Gastrocnemius medialis (tissue), 4 donors: Measurements from ENCODE around the gene LPGAT1. TPM values are rescaled to one million over a fixed set of nuclear protein-coding genes. Genes with fewer than 3 reads are reported as not detected.

Source experiments
- ATAC-seq, 2 donors: fragments of 150-250 bp; one replicate each; pipeline ENCODE4 v1.9.1; 2016
- DNase-seq, 2 donors: peaks; one replicate each; pipeline ENCODE4 v3.0.0-alpha.2; 2019
- H3K27ac ChIP-seq, 4 donors: fragments of 200-600 bp; sonication (generic); 1 replicate in 1 of 4; 2 replicates in 3 of 4; pipeline ENCODE4 v1.5.1; 2016 to 2018; ENCODE audit warnings: mild to moderate bottlenecking in 2 of 4, moderate library complexity in 1 of 4
- H3K27me3 ChIP-seq, 3 donors: fragments of 200-600 bp; sonication (generic) in 2 of 3; 1 replicate in 1 of 3; 2 replicates in 2 of 3; pipeline versions ENCODE4 v1.5.1 to v1.6.0; 2016 to 2019; ENCODE audit warnings: mild to moderate bottlenecking in 1 of 3, moderate library complexity in 1 of 3
- H3K36me3 ChIP-seq, 2 donors: fragments of 200-600 bp; sonication (generic) in 1 of 2; one replicate each; pipeline ENCODE4 v1.5.1; 2017 to 2018
- H3K4me1 ChIP-seq, 2 donors: fragments of 200-600 bp; sonication (generic) in 1 of 2; one replicate each; pipeline ENCODE4 v1.5.1; 2016 to 2017; ENCODE audit warnings: mild to moderate bottlenecking in 2 of 2
- H3K4me3 ChIP-seq, 4 donors: fragments of 200-600 bp; sonication (generic) in 3 of 4; 1 replicate in 1 of 4; 2 replicates in 3 of 4; pipeline ENCODE4 v1.5.1; 2016 to 2019; ENCODE audit warnings: mild to moderate bottlenecking in 2 of 4
- H3K9me3 ChIP-seq, 3 donors: fragments of 200-600 bp; sonication (generic) in 2 of 3; 1 replicate in 1 of 3; 2 replicates in 2 of 3; pipeline ENCODE4 v1.5.1; 2016 to 2019
- POLR2A ChIP-seq, 2 donors: fragments of 450-650 bp; IDR thresholded peaks; one replicate each; pipeline ENCODE4 v1.6.1; 2017; ENCODE audit warnings: antibody characterized with exemption in 2 of 2, mild to moderate bottlenecking in 2 of 2, moderate library complexity in 2 of 2
- in situ Hi-C, 4 donors: fragments of 200-750 bp; cut with MboI; loops; one replicate each; pipeline versions ENCODE4 v1.15.0 to v1.8.0; 2017; ENCODE audit warnings: low sequenced_read_pairs in 4 of 4
- intact Hi-C: fragments of 100-400 bp; cut with DNase I; formaldehyde crosslinking; loops from one replicate; pipeline ENCODE4 v1.15.1; 2023; ENCODE audit warnings: low total_unique reads
- total RNA-seq, 4 donors: library from RNA; depleted of rRNA; stranded (reverse); fragments of >200 nt; gene quantifications; one replicate each; pipeline versions ENCODE4 v1.1.0 to v1.2.3, GENCODE V29; 2016
- TF ChIP-seq, protein P1 (sequence below), 5 experiments: fragments of 450-650 bp in 3 of 5; fragments of 200-600 bp in 2 of 5; sonication (generic) in 2 of 5; IDR thresholded peaks in 4 of 5; conservative IDR thresholded peaks in 1 of 5; 1 replicate in 4 of 5; 2 replicates in 1 of 5; pipeline ENCODE4 v1.5.1; 2016 to 2019; ENCODE audit warnings: antibody characterized with exemption in 5 of 5, mild to moderate bottlenecking in 3 of 5, moderate library complexity in 3 of 5

Gene LPGAT1
- total RNA-seq, 4 donors from 2014 or later: 11.2 to 51.4 (median 21.5) TPM

DNA sequence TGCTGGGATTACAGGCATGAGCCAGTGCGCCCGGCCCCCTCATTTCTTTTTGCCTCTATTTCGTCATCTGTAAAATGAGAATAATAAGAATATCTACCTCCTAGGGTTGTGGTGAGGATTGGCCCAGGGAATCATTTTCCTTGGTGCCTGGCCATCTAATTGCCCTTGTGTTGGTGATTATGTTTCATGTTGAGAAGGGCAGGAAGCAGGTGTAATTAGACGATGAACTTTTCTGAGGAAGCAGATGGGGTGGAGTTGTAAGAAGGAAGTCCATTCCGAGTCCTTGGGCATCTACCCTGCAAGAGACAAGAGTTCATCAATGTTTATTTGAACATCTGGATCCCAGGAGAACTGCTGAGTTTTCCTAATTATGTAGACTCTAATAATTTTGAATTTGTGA lies 116.4 kb downstream of the LPGAT1 start:
- no peak for TF ChIP-seq POLR2A (IDR thresholded peaks at IDR 0.05)
- TF ChIP-seq, protein P1, sequence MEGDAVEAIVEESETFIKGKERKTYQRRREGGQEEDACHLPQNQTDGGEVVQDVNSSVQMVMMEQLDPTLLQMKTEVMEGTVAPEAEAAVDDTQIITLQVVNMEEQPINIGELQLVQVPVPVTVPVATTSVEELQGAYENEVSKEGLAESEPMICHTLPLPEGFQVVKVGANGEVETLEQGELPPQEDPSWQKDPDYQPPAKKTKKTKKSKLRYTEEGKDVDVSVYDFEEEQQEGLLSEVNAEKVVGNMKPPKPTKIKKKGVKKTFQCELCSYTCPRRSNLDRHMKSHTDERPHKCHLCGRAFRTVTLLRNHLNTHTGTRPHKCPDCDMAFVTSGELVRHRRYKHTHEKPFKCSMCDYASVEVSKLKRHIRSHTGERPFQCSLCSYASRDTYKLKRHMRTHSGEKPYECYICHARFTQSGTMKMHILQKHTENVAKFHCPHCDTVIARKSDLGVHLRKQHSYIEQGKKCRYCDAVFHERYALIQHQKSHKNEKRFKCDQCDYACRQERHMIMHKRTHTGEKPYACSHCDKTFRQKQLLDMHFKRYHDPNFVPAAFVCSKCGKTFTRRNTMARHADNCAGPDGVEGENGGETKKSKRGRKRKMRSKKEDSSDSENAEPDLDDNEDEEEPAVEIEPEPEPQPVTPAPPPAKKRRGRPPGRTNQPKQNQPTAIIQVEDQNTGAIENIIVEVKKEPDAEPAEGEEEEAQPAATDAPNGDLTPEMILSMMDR (IDR thresholded peaks at IDR 0.05 in 4 of 5, conservative IDR thresholded peaks at IDR 0.05 in 1 of 5): no peak
- H3K36me3 ChIP-seq: no peaks in the 10 kb centered on the region
- H3K27me3 ChIP-seq: no peaks in the 10 kb centered on the region
- in situ Hi-C loops: no loop called here
- H3K4me3 ChIP-seq: no peak overlapping the region
- H3K4me1 ChIP-seq: no peaks in the 10 kb centered on the region
- H3K27ac ChIP-seq: no peak overlapping the region
- ATAC-seq (no peak), DNase-seq (no peak)
- H3K9me3 ChIP-seq: no peaks in the 10 kb centered on the region
- intact Hi-C loops: no loop called here

DNA sequence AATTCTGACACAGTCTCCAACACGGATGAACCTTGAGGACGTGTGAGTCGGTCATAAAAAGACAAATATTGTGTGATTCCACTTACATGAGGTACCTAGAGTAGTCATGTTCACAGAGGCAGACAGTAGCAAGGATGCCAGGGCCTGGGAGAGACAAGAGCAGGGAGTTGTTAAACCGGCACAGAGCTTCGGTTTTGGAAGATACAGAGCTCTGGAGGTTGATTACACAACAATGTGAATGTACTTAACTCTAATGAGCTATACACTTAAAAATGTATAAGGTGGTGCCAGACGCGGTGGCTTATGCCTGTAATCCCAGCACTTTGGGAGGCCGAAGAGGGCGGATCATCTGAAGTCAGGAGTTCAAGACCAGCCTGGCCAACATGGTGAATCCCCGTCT lies 117.3 kb downstream of the LPGAT1 start:
- H3K36me3 ChIP-seq: no peaks in the 10 kb centered on the region
- TF ChIP-seq, protein P1 (IDR thresholded peaks at IDR 0.05 in 4 of 5, conservative IDR thresholded peaks at IDR 0.05 in 1 of 5): no peak
- TF ChIP-seq POLR2A (IDR thresholded peaks at IDR 0.05): no peak
- ATAC-seq: no peak
- H3K27ac ChIP-seq: no peak overlapping the region
- H3K4me1 ChIP-seq: no peaks in the 10 kb centered on the region
- no peak for DNase-seq
- no peaks in the 10 kb centered on the region for H3K9me3 ChIP-seq
- H3K4me3 ChIP-seq: no peak overlapping the region
- in situ Hi-C loops (no loop called here), intact Hi-C loops (no loop called here)
- H3K27me3 ChIP-seq: no peaks in the 10 kb centered on the region

DNA sequence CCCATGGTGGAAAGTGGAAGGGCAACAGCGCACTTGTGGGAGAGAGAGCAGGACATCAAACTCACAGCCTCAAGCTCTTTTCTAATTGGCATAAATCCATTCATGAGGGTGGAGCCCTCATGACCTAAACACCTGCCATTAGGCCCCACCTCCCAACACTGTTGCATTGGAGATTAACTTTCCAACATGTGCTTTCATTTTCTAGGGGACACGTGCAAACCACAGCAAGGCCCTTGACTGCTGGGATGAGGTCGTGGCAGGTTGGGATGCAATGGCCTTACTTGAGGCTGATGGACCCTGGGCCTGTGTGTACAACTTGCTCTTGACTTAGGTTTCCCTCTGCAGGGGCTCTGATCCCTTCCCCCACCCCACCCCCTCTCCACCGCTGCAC lies 119.3 kb downstream of the LPGAT1 start:
- DNase-seq (no peak), ATAC-seq (no peak)
- no peaks in the 10 kb centered on the region for H3K27me3 ChIP-seq
- H3K9me3 ChIP-seq: no peaks in the 10 kb centered on the region
- no peaks in the 10 kb centered on the region for H3K36me3 ChIP-seq
- H3K4me3 ChIP-seq: no peak overlapping the region
- in situ Hi-C loops (no loop called here), intact Hi-C loops (no loop called here)
- no peaks in the 10 kb centered on the region for H3K4me1 ChIP-seq
- TF ChIP-seq, protein P1 (IDR thresholded peaks at IDR 0.05 in 4 of 5, conservative IDR thresholded peaks at IDR 0.05 in 1 of 5): no peak
- no peak for TF ChIP-seq POLR2A (IDR thresholded peaks at IDR 0.05)
- no peak overlapping the region for H3K27ac ChIP-seq

DNA sequence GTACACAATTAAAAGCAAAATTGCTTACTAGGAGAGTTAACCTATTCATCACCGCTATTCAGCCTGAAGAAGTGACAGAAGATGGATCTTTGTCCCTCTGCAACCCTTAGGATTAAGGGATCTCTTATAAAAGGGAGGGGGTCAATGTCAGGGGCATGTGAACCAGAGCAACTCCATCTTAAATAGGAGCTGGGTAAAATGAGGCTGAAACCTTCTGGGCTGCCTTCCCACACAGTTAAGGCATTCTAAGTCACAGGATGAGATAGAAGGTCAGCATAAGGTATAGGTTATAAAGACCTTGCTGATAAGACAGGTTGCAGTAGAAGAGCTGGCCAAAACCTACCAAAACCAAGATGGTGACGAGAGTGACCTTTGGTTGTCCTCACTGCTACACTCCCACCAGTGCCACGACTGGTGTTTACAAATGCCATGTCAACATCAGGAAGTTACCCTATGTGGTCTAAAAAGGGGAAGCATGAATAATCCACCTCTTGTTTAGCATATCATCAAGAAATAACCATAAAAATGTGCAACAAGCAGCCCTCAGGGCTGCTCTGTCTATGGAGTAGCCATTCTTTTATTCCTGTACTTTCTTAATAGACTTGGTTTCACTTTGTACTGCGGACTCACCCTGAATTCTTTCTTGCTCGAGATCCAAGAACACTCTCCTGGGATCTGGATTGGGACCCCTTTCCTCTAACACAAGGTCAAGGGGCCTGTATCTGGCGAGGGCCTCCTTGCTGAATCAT lies 119.8 kb downstream of the LPGAT1 start:
- H3K27ac ChIP-seq: no peak overlapping the region
- no peaks in the 10 kb centered on the region for H3K4me1 ChIP-seq
- no peak for ATAC-seq
- TF ChIP-seq, protein P1 (IDR thresholded peaks at IDR 0.05 in 4 of 5, conservative IDR thresholded peaks at IDR 0.05 in 1 of 5): no peak
- TF ChIP-seq POLR2A (IDR thresholded peaks at IDR 0.05): no peak
- no peaks in the 10 kb centered on the region for H3K27me3 ChIP-seq
- in situ Hi-C loops: no loop called here
- intact Hi-C loops: no loop called here
- H3K4me3 ChIP-seq: no peak overlapping the region
- DNase-seq: no peak
- no peaks in the 10 kb centered on the region for H3K36me3 ChIP-seq
- H3K9me3 ChIP-seq: no peaks in the 10 kb centered on the region

DNA sequence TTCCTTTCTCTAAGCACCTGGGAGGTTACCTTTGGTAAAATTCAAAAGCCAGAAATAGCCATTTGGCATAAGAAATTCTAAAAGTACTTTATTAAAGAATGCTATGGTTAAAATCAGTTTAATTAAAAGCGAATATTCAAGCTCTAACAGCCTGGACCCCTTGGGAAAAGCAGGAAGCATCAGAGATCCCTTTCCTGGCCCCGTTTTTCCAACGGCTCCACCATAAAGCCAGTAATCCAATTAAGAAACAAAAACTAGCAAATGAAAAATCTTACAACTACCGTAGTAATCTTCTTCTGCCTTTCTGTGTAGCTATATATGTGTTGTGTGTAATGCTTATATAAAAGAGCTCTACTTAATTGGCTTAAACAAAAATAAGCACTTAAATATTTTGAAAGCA lies 121.6 kb downstream of the LPGAT1 start:
- H3K27me3 ChIP-seq: no peaks in the 10 kb centered on the region
- H3K27ac ChIP-seq: no peak overlapping the region
- intact Hi-C loops (no loop called here), in situ Hi-C loops (no loop called here)
- H3K4me1 ChIP-seq: no peaks in the 10 kb centered on the region
- no peak overlapping the region for H3K4me3 ChIP-seq
- no peaks in the 10 kb centered on the region for H3K9me3 ChIP-seq
- no peaks in the 10 kb centered on the region for H3K36me3 ChIP-seq
- no peak for ATAC-seq
- no peak for DNase-seq
- TF ChIP-seq POLR2A (IDR thresholded peaks at IDR 0.05): no peak
- TF ChIP-seq, protein P1 (IDR thresholded peaks at IDR 0.05 in 4 of 5, conservative IDR thresholded peaks at IDR 0.05 in 1 of 5): no peak
